ENCODE measurements around the gene PWWP2B. TPM values are rescaled to one million over a fixed set of nuclear protein-coding genes. Genes with fewer than 3 reads are reported as not detected.

PWWP2B gene
- polyA plus RNA-seq, 1 experiment: 1.1 TPM

- Histone ChIP-seq H3K27me3 (ENCODE audit: control insufficient read depth, insufficient read depth, low read length) (peaks cover 2% of the 10 kb centered on the region), H3K4me3 (ENCODE audit: low read depth, low read length) (no peak overlapping the region), H3K27ac (ENCODE audit: low read depth, low read length) (no peak overlapping the region), H3K9me3 (ENCODE audit: control insufficient read depth, insufficient read depth, low read length) (no peaks in the 10 kb centered on the region; the same call in 1 of the 2 replicates)
- TF ChIP-seq CTCF (IDR thresholded peaks at IDR 0.05; ENCODE audit: low read depth, low read length): peak; percentile 56
- ChIA-PET CTCF (interaction anchor here (0.6 kb wide), 1 partner anchor 55 kb away, joined by 3 read pairs; no protein-coding TSS in a partner anchor), POLR2A (no interaction called here)
- DNase-seq (ENCODE audit: low read depth, low spot score): no peak
Observed at GRCh38 chr10:132387764-132388210, 9.2 kb upstream of the PWWP2B start.

- Histone ChIP-seq H3K27ac (ENCODE audit: low read depth, low read length) (no peak overlapping the region), H3K27me3 (ENCODE audit: control insufficient read depth, insufficient read depth, low read length) (peaks cover 2% of the 10 kb centered on the region), H3K9me3 (ENCODE audit: control insufficient read depth, insufficient read depth, low read length) (no peaks in the 10 kb centered on the region; the same call in 1 of the 2 replicates), H3K4me3 (ENCODE audit: low read depth, low read length) (no peak overlapping the region)
- no peak for DNase-seq (ENCODE audit: low read depth, low spot score)
- no peak for TF ChIP-seq CTCF (IDR thresholded peaks at IDR 0.05; ENCODE audit: low read depth, low read length)
- CTCF ChIA-PET: no interaction called here
- POLR2A ChIA-PET: no interaction called here
Observed at GRCh38 chr10:132388891-132389432, 8.0 kb upstream of the PWWP2B start.

GRCh38 chr10:132389433-132390169, 7.4 kb upstream of the PWWP2B start:
- Histone ChIP-seq H3K27me3 (ENCODE audit: control insufficient read depth, insufficient read depth, low read length) (peaks cover 2% of the 10 kb centered on the region), H3K27ac (ENCODE audit: low read depth, low read length) (no peak overlapping the region), H3K9me3 (ENCODE audit: control insufficient read depth, insufficient read depth, low read length) (no peaks in the 10 kb centered on the region; the same call in 1 of the 2 replicates), H3K4me3 (ENCODE audit: low read depth, low read length) (no peak overlapping the region)
- POLR2A ChIA-PET: no interaction called here
- DNase-seq (ENCODE audit: low read depth, low spot score): no peak
- CTCF ChIA-PET: no interaction called here
- no peak for TF ChIP-seq CTCF (IDR thresholded peaks at IDR 0.05; ENCODE audit: low read depth, low read length)

- Histone ChIP-seq H3K9me3 (ENCODE audit: control insufficient read depth, insufficient read depth, low read length) (no peaks in the 10 kb centered on the region; the same call in 1 of the 2 replicates), H3K4me3 (ENCODE audit: low read depth, low read length) (no peak overlapping the region), H3K27ac (ENCODE audit: low read depth, low read length) (no peak overlapping the region), H3K27me3 (ENCODE audit: control insufficient read depth, insufficient read depth, low read length) (peaks cover 2% of the 10 kb centered on the region)
- no peak for DNase-seq (ENCODE audit: low read depth, low spot score)
- no peak for TF ChIP-seq CTCF (IDR thresholded peaks at IDR 0.05; ENCODE audit: low read depth, low read length)
- ChIA-PET POLR2A (no interaction called here), CTCF (no interaction called here)
Observed at GRCh38 chr10:132390170-132390920, 6.7 kb upstream of the PWWP2B start.
